ENCODE results near the gene FGL2. TPM values are rescaled to one million over a fixed set of nuclear protein-coding genes. Genes with fewer than 3 reads are reported as not detected.

The FGL2 gene
- total RNA-seq = 0.14 and 0.44 TPM in 2 replicates

GRCh38 chr7:77199013-77199966, at the start of gene FGL2:
TSS of gene FGL2 (minus strand) at chr7:77199819. CDS start at chr7:77199793, 26 bp downstream.

Other genes with a start within 250 kb of the FGL2 start
- gene SPDYE17, start 167.5 kb downstream of the FGL2 start, total RNA-seq = not detected in 2 replicates
- 0.44 TPM in 1 of 2 replicates, not detected in the other for gene SPDYE18, start 137.3 kb downstream of the FGL2 start, total RNA-seq
- gene CCDC146, start 77.2 kb downstream of the FGL2 start, total RNA-seq = 1.0 and 1.3 TPM in 2 replicates
- 12.9 and 14.9 TPM in 2 replicates for gene GSAP, start 216.5 kb upstream of the FGL2 start, total RNA-seq